Spinal cord (tissue), 10 donors: Measurements from ENCODE around the gene HIRIP3. TPM values are rescaled to one million over a fixed set of nuclear protein-coding genes. Genes with fewer than 3 reads are reported as not detected.

Experiments
- DNase-seq, 6 donors: peaks; one replicate each; pipeline versions ENCODE4 v3.0.0 to v3.0.0-alpha.2; 2013 to 2015; ENCODE audit warnings: low spot score in 6 of 6, low read depth in 4 of 6
- H3K27ac ChIP-seq: one replicate; pipeline ENCODE4 v1.5.1; 2013; ENCODE audit warnings: low read depth, low read length, control low read depth
- H3K27me3 ChIP-seq: one replicate; pipeline ENCODE4 v1.6.1; 2013; ENCODE audit warnings: low read length; ENCODE audit not compliant: control insufficient read depth, insufficient read depth
- H3K36me3 ChIP-seq: one replicate; pipeline ENCODE4 v1.6.1; 2013; ENCODE audit warnings: low read length; ENCODE audit not compliant: control insufficient read depth, insufficient read depth
- H3K4me1 ChIP-seq: one replicate; pipeline ENCODE4 v1.6.1; 2013; ENCODE audit warnings: low read length; ENCODE audit not compliant: control insufficient read depth, insufficient read depth
- H3K4me3 ChIP-seq: one replicate; pipeline ENCODE4 v1.5.1; 2013; ENCODE audit warnings: low read depth, low read length, control low read depth
- H3K9me3 ChIP-seq: one replicate; pipeline ENCODE4 v1.6.1; 2013; ENCODE audit warnings: low read length; ENCODE audit not compliant: control insufficient read depth, insufficient read depth
- WGBS: methylation state at CpG from one replicate; pipeline ENCODE4 v1.1.5; 2013; ENCODE audit warnings: missing lambda C conversion rate; ENCODE audit not compliant: insufficient coverage; 5-methylcytosine and 5-hydroxymethylcytosine counted together
- polyA plus RNA-seq, 2 donors: library from polyadenylated mRNA; unstranded; fragments of 120-200 nt; gene quantifications; one replicate each; pipeline ENCODE4 v1.2.1, GENCODE V29; 2013; ENCODE audit not compliant: insufficient read length in 2 of 2
- total RNA-seq, 2 donors: library from RNA; depleted of rRNA in 1 of 2; stranded (reverse); fragments of 120-200 nt in 1 of 2; fragments of >200 nt in 1 of 2; gene quantifications; one replicate each; pipeline versions ENCODE4 v1.2.3 to v1.2.4, GENCODE V29; 2013 to 2014
- donor health status: healthy.

HIRIP3 gene
- total and polyA plus RNA-seq, 4 donors, result 12.2 to 28.8 (median 20.0) TPM

DNA sequence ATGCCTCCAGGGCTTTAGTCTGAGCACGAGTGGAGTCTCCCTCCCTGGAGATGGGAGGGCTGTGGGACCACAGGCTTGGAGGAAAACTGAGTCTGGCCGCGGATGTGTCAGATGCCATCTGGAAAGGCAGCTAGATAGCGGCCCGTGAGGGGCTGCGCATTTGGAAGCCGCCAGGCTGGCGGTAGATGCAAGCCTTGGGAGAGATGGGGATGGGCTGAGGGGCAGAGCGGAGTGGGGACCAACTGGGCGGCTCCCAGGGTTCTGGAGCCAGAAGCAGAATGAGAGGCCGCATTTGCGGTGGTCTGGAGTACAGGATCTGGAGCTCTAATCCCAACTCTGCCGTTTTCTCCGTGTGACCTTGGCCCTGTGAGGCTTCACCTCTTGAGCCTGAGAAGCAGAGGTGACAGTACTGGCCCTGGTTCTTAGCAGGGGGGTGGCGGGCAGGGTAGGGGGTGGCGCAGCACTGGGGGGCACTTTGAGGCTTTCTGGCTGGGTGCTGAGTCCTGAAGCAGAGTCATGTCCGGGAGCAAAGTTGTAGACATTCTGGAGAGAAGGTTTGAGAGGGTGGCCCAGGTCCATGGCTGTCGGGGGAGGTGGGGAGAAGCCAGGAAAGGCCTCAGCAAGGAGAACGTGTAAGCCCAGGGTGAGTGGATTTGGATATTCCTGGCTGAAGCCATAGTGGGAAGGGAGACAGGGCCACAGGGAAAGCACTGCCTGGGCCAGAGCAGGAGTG, 7.4 kb upstream of the HIRIP3 start:
- no peak overlapping the region for H3K27ac ChIP-seq
- peaks cover 9% of the 10 kb centered on the region for H3K4me1 ChIP-seq
- H3K36me3 ChIP-seq, result peaks cover 89% of the 10 kb centered on the region
- DNase-seq, result no peak
- H3K9me3 ChIP-seq, result no peaks in the 10 kb centered on the region
- H3K4me3 ChIP-seq, result no peak overlapping the region
- 91% methylated on average over 19 of the region's 19 CpGs for WGBS
- H3K27me3 ChIP-seq, result no peaks in the 10 kb centered on the region

DNA sequence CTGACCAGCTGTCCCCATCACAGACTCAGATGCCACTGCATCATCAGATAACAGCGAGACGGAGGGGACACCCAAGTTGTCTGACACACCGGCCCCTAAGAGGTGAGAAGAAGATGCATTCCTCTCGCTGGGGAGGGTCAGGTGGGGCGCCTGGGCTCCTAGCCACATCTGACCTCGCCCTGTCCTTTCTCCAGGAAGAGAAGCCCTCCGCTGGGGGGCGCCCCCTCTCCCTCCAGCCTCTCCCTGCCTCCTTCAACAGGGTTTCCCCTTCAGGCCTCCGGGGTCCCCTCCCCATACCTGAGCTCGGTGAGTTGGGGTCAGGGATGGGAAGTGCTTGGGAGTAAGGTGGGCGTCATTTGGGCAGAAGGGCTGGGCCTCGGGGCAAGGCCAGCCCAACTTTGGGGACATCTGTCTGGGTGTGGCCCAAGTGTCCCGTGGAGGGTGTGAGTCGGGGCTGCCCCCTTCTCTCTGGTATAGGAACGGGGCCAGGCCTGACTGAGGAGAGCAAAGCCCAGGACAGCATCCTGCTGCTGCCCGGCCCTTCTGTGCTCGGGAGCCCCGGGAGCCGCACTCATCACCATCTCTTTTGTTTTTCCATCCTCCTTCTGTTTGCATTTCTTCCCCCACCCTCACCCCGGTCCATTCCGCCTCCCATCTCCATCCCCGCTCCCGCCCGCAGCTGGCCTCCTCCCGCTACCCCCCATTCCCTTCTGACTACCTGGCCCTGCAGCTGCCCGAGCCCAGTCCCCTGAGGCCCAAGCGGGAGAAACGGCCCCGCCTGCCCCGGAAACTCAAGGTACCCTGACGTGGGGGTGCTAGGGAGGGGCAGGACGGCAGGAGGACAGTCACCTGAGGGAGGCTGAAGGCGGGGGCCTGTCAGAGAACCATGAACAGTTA, 5.6 kb upstream of the HIRIP3 start:
- no peak for DNase-seq
- peaks cover 75% of the 10 kb centered on the region for H3K36me3 ChIP-seq
- H3K27ac ChIP-seq, result no peak overlapping the region

DNA sequence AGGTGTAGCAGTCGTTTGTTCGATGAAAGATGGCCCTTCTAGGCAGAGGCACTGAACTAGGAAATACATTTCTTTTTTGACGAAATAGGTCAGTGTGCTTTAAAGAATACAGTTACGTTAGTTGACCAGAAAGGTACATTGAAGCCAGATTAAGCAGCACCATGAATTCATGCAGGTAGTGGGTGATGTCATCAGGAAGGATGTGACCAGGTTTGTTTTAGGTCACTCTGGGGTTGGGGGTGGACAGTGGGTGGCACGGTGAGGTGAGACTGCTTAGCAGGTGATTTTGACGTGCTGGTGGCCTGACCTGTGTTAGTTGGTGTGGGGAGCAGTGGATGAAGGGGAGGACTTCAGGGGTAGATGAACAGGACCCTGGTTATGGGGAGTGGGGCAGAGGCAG, 4.2 kb upstream of the HIRIP3 start:
- peaks cover 64% of the 10 kb centered on the region for H3K36me3 ChIP-seq
- no peak for DNase-seq
- 91% methylated on average over 6 of the region's 6 CpGs for WGBS

More for the DNA sequence above, 5.6 kb upstream of the HIRIP3 start:
- Histone ChIP-seq H3K27me3 (no peaks in the 10 kb centered on the region), H3K4me3 (no peak overlapping the region), H3K9me3 (no peaks in the 10 kb centered on the region), H3K4me1 (peaks cover 16% of the 10 kb centered on the region)
- WGBS, result 61% methylated on average over 20 of the region's 33 CpGs

DNA sequence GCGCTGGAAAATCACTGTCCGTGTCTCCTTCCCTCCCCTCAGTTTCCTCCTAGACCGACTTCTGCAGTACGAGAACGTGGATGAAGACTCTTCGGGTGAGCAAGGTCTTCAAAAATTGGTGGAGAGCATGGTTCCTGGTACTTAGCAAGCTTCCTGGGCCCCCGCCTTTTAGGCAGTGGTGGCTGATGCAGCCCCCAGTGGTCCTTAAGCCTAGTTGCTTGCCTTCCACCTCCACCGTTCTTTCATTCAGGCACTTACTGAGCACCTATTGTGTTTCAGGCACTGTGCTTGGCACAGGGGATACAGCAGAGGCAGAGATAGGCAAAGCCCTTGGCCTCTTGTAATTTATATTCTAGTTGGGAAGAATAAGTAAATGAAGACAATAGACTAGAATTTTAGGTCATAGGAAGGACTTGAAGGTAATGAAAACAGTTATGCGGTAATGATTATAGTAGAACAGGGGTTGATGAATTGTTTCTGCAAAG, 1.4 kb upstream of the HIRIP3 start:
- Histone ChIP-seq H3K27ac (no peak overlapping the region), H3K4me3 (peak overlapping the region; percentile 98), H3K9me3 (no peaks in the 10 kb centered on the region), H3K36me3 (peaks cover 64% of the 10 kb centered on the region), H3K27me3 (no peaks in the 10 kb centered on the region), H3K4me1 (peaks cover 26% of the 10 kb centered on the region)
- no peak for DNase-seq
- 100% methylated on average over 1 of the region's 9 CpGs for WGBS

More for the DNA sequence above, 4.2 kb upstream of the HIRIP3 start:
- Histone ChIP-seq H3K4me1 (peaks cover 18% of the 10 kb centered on the region), H3K4me3 (no peak overlapping the region), H3K27ac (no peak overlapping the region), H3K9me3 (no peaks in the 10 kb centered on the region), H3K27me3 (no peaks in the 10 kb centered on the region)

DNA sequence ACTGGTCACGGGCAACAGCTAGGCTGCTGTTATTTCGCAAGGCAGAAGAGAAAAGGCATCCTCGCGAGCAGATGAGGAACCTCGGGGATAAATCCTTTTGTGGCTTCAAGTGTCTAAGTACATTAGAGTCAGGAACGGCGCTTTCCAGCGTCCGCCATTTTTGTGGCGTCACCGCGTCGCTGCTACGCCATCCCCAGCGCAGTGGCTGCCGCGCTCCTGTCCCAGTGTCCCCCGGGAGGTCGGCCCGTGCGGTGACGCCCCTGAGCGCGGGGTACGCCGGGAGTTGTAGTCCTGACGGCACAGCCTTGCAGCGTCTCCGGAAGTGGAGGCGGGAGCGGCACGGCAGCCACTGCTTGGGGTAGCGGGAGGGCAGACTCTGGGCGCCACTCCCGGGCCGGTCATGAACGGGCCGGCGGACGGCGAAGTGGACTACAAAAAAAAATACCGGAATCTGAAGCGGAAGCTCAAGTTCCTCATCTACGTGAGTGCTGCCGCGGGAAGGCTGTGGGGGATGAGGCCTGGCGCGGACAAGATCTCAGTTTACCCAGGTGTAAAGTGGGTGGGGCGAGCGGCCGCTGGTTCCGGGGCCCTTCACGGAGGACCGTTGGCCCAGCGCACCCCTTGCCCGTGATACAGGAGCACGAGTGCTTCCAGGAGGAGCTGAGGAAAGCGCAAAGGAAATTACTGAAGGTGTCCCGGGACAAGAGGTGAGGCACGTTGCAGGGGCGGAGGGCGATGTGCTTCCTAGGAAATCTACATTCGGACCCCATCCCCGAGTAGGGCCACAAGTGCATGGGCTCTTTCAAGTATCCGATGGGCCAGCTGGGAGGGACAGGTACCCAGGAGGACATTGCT, 721 bp upstream of the HIRIP3 start, which contains the start of gene INO80E:
TSS of gene INO80E (plus strand) at position 331 of the 855 bp plus-strand sequence. CDS start at position 401, 70 bp downstream.
- H3K4me3 ChIP-seq, result peak within 1 kb of the TSS; percentile 98
- peak; percentile 87 to 99 (median 96) for DNase-seq
- peaks cover 26% of the 10 kb centered on the region for H3K4me1 ChIP-seq
- under 1% methylated on average over 65 of the region's 65 CpGs for WGBS
- no peaks in the 10 kb centered on the region for H3K27me3 ChIP-seq
- H3K27ac ChIP-seq, result peak within 1 kb of the TSS; percentile 95
- H3K9me3 ChIP-seq, result no peaks in the 10 kb centered on the region
- H3K36me3 ChIP-seq, result peaks cover 64% of the 10 kb centered on the region

DNA sequence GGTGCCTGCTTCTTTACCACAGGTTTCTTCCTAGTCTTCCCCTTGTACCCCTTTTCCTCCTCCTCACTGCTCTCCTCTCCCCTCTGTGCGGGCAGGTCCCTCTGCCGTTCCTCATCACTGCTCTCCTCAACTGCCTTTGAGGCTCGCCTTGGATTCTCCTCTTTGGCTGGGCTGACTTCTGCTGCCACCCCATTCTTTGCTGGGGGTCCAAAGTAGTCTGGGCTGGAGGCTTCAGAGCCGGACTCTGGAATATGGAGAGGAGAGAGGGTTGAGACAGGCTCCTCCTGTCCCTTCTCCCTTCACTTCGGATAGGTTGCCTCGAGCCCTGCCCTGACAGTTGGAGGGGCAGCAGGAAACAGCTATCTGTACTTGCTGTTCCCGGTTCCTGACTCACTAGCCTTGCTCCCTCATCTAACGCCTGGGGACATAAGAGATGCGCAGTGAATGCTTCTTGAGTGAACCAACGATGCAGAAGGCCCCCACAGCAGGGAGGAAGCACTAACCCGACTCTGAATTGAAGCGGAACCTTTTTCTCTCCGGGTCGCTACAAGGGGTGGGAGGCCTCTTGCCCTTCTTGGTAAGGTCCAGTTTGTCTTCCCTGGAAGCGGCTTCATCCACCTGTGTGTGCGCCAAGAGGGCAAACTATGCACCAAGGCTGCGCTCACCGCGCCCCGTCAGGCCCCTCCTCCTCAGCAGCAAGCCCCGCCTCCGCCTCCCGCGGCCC, 655 bp downstream of the HIRIP3 start:
- Histone ChIP-seq H3K27me3 (no peaks in the 10 kb centered on the region), H3K4me1 (peaks cover 26% of the 10 kb centered on the region), H3K36me3 (peaks cover 58% of the 10 kb centered on the region), H3K9me3 (no peaks in the 10 kb centered on the region), H3K27ac (peak overlapping the region; percentile 95), H3K4me3 (peak overlapping the region; percentile 98)
- DNase-seq, result no peak
- 5% methylated on average over 20 of the region's 24 CpGs for WGBS

DNA sequence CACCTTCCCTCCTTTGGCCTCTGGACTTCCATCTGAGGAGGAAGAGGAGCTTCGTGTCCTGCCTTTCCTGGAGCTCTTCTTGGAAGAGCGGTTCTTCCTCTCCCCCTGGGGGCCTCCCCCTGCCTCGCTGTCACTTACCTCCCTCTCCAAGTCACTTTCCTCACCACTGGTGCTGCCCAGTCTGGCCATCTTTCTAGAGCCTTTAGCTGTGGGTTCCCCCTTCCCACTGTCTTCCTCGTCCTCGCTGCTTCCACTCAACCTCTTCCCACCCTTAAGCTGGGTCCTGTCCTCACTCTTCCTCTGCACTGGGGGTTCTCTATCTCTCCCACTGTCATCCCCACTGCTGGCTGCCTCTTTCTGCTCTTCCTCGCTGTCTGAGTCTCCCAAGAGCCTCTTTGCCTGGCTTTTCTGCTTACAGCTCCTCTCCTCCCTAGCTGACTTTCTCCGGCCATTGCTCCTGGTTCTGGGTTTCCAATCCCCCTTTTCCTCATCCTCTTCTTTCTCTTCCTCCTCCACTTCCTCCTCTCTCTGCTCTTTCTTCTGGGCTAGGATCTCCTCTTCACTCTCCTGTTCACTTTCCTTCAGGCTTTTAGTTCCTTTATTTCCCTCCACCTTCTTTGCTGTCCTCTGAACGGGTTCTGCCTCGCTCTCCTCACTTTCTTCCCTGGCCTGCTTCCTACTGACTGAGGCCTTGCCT, 1.4 kb downstream of the HIRIP3 start:
- Histone ChIP-seq H3K4me3 (peak overlapping the region; percentile 98), H3K27ac (no peak overlapping the region), H3K4me1 (peaks cover 26% of the 10 kb centered on the region), H3K9me3 (no peaks in the 10 kb centered on the region), H3K36me3 (peaks cover 62% of the 10 kb centered on the region), H3K27me3 (no peaks in the 10 kb centered on the region)
- WGBS, result 89% methylated on average over 7 of the region's 9 CpGs
- no peak for DNase-seq

DNA sequence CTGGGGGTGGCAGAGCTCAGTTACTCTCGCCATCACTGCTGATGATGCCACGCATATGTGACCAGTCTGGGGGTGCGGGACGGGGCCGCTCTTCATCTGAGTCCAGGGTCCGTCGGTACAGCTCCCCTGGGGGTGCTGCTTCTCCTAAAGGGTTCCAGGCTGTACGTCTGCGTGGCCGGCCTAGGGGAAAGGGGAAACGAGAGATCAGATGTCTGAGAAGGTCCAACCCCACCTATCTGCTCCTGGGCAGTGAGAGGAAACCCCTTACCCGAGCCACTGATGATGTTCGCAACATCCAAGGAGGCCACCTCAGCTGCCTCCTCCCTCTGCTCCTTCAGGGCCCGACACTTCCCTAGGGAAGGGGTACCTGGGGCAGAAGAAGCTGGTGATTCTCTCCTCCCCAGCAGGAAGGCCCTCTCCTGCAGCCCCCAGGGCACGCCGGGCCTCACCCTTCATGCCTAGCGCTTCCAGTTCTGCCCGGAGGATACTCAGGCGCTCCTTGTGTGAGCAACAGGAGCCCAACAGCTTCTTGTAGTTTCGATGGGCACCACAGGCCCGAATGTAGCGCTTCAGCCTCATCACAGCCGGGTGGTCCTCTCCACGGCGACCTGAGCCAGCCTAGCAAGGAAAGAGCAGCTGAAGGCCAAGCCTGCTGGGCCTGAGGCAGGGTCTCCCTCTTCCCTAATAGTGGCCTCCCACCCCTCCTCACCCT, 2.1 kb downstream of the HIRIP3 start:
- 86% methylated on average over 20 of the region's 25 CpGs for WGBS
- Histone ChIP-seq H3K27me3 (no peaks in the 10 kb centered on the region), H3K27ac (no peak overlapping the region), H3K9me3 (no peaks in the 10 kb centered on the region), H3K4me3 (no peak overlapping the region), H3K4me1 (peaks cover 26% of the 10 kb centered on the region), H3K36me3 (peaks cover 66% of the 10 kb centered on the region)
- no peak for DNase-seq
